Natural killer cell (primary cell): ENCODE results near the gene NSF. TPM values are rescaled to one million over a fixed set of nuclear protein-coding genes. Genes with fewer than 3 reads are reported as not detected.
"Not testable (repeated sequence)": the region's sequence is repeated elsewhere in the genome, so short reads cannot be mapped to it uniquely, and the experiment has no call there.

Experiments
- ATAC-seq, 3 donors: fragments of 150-1000 bp in 2 of 3; fragments of 200-7000 bp in 1 of 3; cut with Tn5 transposase; 1 replicate in 1 of 3; 2 replicates in 2 of 3; pipeline ENCODE4 v1.10.0; 2021; ENCODE audit warnings: mild to moderate bottlenecking in 2 of 3, moderate library complexity in 2 of 3
- DNase-seq, 2 donors: peaks; one replicate each; pipeline versions ENCODE4 v3.0.0 to v3.0.0-alpha.2; 2013 to 2021; ENCODE audit warnings: mixed read lengths in 1 of 2
- H3K27ac ChIP-seq: one replicate; pipeline ENCODE4 v1.5.1; 2013; ENCODE audit warnings: mild to moderate bottlenecking, low read length
- H3K27me3 ChIP-seq: one replicate; pipeline ENCODE4 v1.6.1; 2013; ENCODE audit warnings: low read length; ENCODE audit not compliant: control insufficient read depth, insufficient read depth
- H3K36me3 ChIP-seq: one replicate; pipeline ENCODE4 v1.6.1; 2013; ENCODE audit warnings: low read length; ENCODE audit not compliant: control insufficient read depth, insufficient read depth
- H3K4me1 ChIP-seq: one replicate; pipeline ENCODE4 v1.6.1; 2013; ENCODE audit warnings: low read length; ENCODE audit not compliant: control insufficient read depth, insufficient read depth
- H3K4me3 ChIP-seq: one replicate; pipeline ENCODE4 v1.5.1; 2013; ENCODE audit warnings: low read length
- H3K9me3 ChIP-seq: one replicate; pipeline ENCODE4 v1.6.1; 2013; ENCODE audit warnings: low read length; ENCODE audit not compliant: control insufficient read depth, insufficient read depth
- H3K27ac Mint-ChIP-seq, 2 donors: one replicate each; pipeline ENCODE4 v1.8.0; 2022; ENCODE audit warnings: mild to moderate bottlenecking in 2 of 2, mixed read lengths in 2 of 2, moderate library complexity in 1 of 2
- H3K27me3 Mint-ChIP-seq, 2 donors: one replicate each; pipeline ENCODE4 v1.8.0; 2022; ENCODE audit warnings: low read depth in 2 of 2, mixed read lengths in 2 of 2
- H3K36me3 Mint-ChIP-seq: one replicate; pipeline ENCODE4 v1.8.0; 2022; ENCODE audit warnings: mixed read lengths
- H3K4me1 Mint-ChIP-seq, 2 donors: one replicate each; pipeline ENCODE4 v1.8.0; 2022; ENCODE audit warnings: mixed read lengths in 2 of 2
- H3K4me3 Mint-ChIP-seq: one replicate; pipeline ENCODE4 v1.8.0; 2022; ENCODE audit warnings: mild to moderate bottlenecking, moderate library complexity, mixed read lengths
- H3K9me3 Mint-ChIP-seq, 2 donors: one replicate each; pipeline ENCODE4 v1.8.0; 2022; ENCODE audit warnings: mixed read lengths in 2 of 2
- CTCF ChIP-seq: fragments of 200-600 bp; IDR thresholded peaks from one replicate; pipeline ENCODE4 v1.8.0; 2022; ENCODE audit warnings: antibody characterized with exemption
- WGBS: methylation state at CpG from one replicate; pipeline ENCODE4 v1.1.7; 2013; ENCODE audit warnings: missing lambda C conversion rate; ENCODE audit not compliant: insufficient coverage; 5-methylcytosine and 5-hydroxymethylcytosine counted together
- intact Hi-C: fragments of 100-400 bp; cut with micrococcal nuclease; formaldehyde crosslinking; loops from one replicate; pipeline ENCODE4 v1.14.2; 2022
- total RNA-seq, 4 donors: library from RNA; stranded (reverse); fragments of 120-200 nt in 1 of 4; gene quantifications; one replicate each; pipeline versions ENCODE4 v1.2.3 to v1.2.4, GENCODE V29; 2013 to 2022

NSF gene
- total RNA-seq, 3 donors from 2014 or later (not counting 1 experiment from before 2014, with no cell fraction given): 32.2 to 45.1 (median 39.9) TPM

GRCh38 chr17:46790216-46790615 is 199.7 kb downstream of the NSF start:
- Histone ChIP-seq H3K27me3 (no peaks in the 10 kb centered on the region), H3K4me1 (no peaks in the 10 kb centered on the region), H3K9me3 (peaks cover 3% of the 10 kb centered on the region), H3K27ac (no peak overlapping the region), H3K36me3 (no peaks in the 10 kb centered on the region), H3K4me3 (no peak overlapping the region)
- H3K27ac Mint-ChIP-seq: no peak overlapping the region
- 80% methylated on average over 3 of the region's 3 CpGs for WGBS
- H3K36me3 Mint-ChIP-seq: no peaks in the 10 kb centered on the region
- no peaks in the 10 kb centered on the region for H3K4me1 Mint-ChIP-seq
- ATAC-seq (no peak), DNase-seq (no peak)
- intact Hi-C loops: no loop called here
- H3K4me3 Mint-ChIP-seq: no peak overlapping the region
- peaks cover 18 to 20% of the 10 kb centered on the region in 2 donors for H3K27me3 Mint-ChIP-seq
- TF ChIP-seq CTCF: no peak
- H3K9me3 Mint-ChIP-seq: no peaks in the 10 kb centered on the region

- peaks cover 18 to 25% of the 10 kb centered on the region in 2 donors for H3K27me3 Mint-ChIP-seq
- DNase-seq (no peak), ATAC-seq (no peak)
- no peak overlapping the region for H3K4me3 ChIP-seq
- intact Hi-C loops: no loop called here
- no peaks in the 10 kb centered on the region for H3K4me1 ChIP-seq
- no peak overlapping the region for H3K27ac Mint-ChIP-seq
- H3K27me3 ChIP-seq: no peaks in the 10 kb centered on the region
- H3K9me3 ChIP-seq: peaks cover 3% of the 10 kb centered on the region
- no peaks in the 10 kb centered on the region for H3K4me1 Mint-ChIP-seq
- no peak overlapping the region for H3K4me3 Mint-ChIP-seq
- no peak for TF ChIP-seq CTCF
- H3K27ac ChIP-seq: no peak overlapping the region
- H3K9me3 Mint-ChIP-seq: no peaks in the 10 kb centered on the region
- WGBS: 69% methylated on average over 5 of the region's 5 CpGs
- H3K36me3 ChIP-seq: no peaks in the 10 kb centered on the region
- no peaks in the 10 kb centered on the region for H3K36me3 Mint-ChIP-seq
Measured at GRCh38 chr17:46791531-46791930, 201.1 kb downstream of the NSF start.

GRCh38 chr17:46792071-46792470 is 201.6 kb downstream of the NSF start:
- no peak for ATAC-seq
- no peaks in the 10 kb centered on the region for H3K4me1 Mint-ChIP-seq
- H3K27ac ChIP-seq: no peak overlapping the region
- no peaks in the 10 kb centered on the region for H3K4me1 ChIP-seq
- H3K4me3 ChIP-seq: no peak overlapping the region
- H3K36me3 Mint-ChIP-seq: no peaks in the 10 kb centered on the region
- no peak for DNase-seq
- peaks cover 21 to 27% of the 10 kb centered on the region in 2 donors for H3K27me3 Mint-ChIP-seq
- no peak overlapping the region for H3K27ac Mint-ChIP-seq
- H3K27me3 ChIP-seq: no peaks in the 10 kb centered on the region
- intact Hi-C loops: no loop called here
- no peak for TF ChIP-seq CTCF
- WGBS: 76% methylated on average over 3 of the region's 4 CpGs
- no peaks in the 10 kb centered on the region for H3K9me3 Mint-ChIP-seq
- H3K9me3 ChIP-seq: peaks cover 3% of the 10 kb centered on the region
- no peaks in the 10 kb centered on the region for H3K36me3 ChIP-seq
- H3K4me3 Mint-ChIP-seq: no peak overlapping the region

GRCh38 chr17:46793023-46793422 is 202.6 kb downstream of the NSF start:
- H3K27ac ChIP-seq, DNase-seq, intact Hi-C loops, H3K9me3 ChIP-seq, H3K27ac Mint-ChIP-seq, ATAC-seq, H3K4me1 ChIP-seq, H3K4me1 Mint-ChIP-seq, H3K4me3 ChIP-seq, H3K36me3 Mint-ChIP-seq, H3K27me3 ChIP-seq, H3K9me3 Mint-ChIP-seq, H3K36me3 ChIP-seq, H3K4me3 Mint-ChIP-seq: not testable (repeated sequence)
- peaks cover 27 to 29% of the 10 kb centered on the region in 2 donors for H3K27me3 Mint-ChIP-seq
- WGBS: 84% methylated on average over 5 of the region's 6 CpGs
